Activated CD4-positive, alpha-beta T cell treated with anti-CD3 and anti-CD28 coated beads, Interleukin-2, amount 10 ng/mL, durations not matched to agents 24 days and 14 days (primary cell): Measurements from ENCODE around the gene TSNAXIP1. TPM values are rescaled to one million over a fixed set of nuclear protein-coding genes. Genes with fewer than 3 reads are reported as not detected.

ENCODE experiments used
- DNase-seq: peaks from one replicate; pipeline ENCODE4 v3.0.0; 2022
- H3K27ac Mint-ChIP-seq: one replicate; pipeline ENCODE4 v1.8.0; 2022; ENCODE audit warnings: mild to moderate bottlenecking, mixed read lengths
- H3K27me3 Mint-ChIP-seq: one replicate; pipeline ENCODE4 v1.8.0; 2022; ENCODE audit warnings: mixed read lengths
- H3K36me3 Mint-ChIP-seq: one replicate; pipeline ENCODE4 v1.8.0; 2022; ENCODE audit warnings: low read depth, mild to moderate bottlenecking, mixed read lengths
- H3K4me1 Mint-ChIP-seq: one replicate; pipeline ENCODE4 v1.8.0; 2021; ENCODE audit warnings: mixed read lengths
- H3K4me3 Mint-ChIP-seq: one replicate; pipeline ENCODE4 v1.8.0; 2022; ENCODE audit warnings: mild to moderate bottlenecking, moderate library complexity, mixed read lengths
- H3K9me3 Mint-ChIP-seq: one replicate; pipeline ENCODE4 v1.8.0; 2021; ENCODE audit warnings: mixed read lengths
- intact Hi-C: fragments of 100-400 bp; cut with micrococcal nuclease; formaldehyde crosslinking; loops from one replicate; pipeline ENCODE4 v1.15.1; 2023
- total RNA-seq: library from RNA; stranded (reverse); gene quantifications from 2 replicates; pipeline ENCODE4 v1.2.3, GENCODE V29; 2022

TSNAXIP1 gene
- total RNA-seq, 1 donor from 2014 or later, result 0.65 TPM

DNA sequence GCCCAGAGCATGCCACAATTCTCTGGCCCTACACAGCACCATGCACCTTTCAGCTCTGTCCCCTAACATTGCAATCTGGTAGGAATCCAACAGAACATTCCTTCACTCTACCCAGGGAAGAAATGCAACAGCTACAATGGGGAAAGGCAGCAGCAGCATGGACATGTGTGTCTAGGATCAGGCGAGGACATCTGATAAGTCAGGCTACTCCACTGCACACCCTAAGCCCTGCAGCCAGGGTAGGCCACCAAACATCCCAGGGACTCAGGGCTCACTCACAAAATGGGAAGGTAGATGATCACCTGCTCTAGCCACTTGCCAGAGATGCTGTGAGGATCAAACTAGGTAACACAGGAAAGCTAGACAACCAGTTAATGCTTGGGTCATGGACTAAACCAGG is 5.4 kb upstream of the TSNAXIP1 start:
- intact Hi-C loops, result loop anchor here (10.0 kb wide), 3 partner anchors 276 to 1044 kb away; partner anchors contain the start of genes AGRP, ATP6V0D1, RIPOR1 and TANGO6
- H3K36me3 Mint-ChIP-seq, result peaks cover 53% of the 10 kb centered on the region
- peaks cover 55% of the 10 kb centered on the region for H3K4me1 Mint-ChIP-seq
- no peaks in the 10 kb centered on the region for H3K27me3 Mint-ChIP-seq
- DNase-seq, result no peak
- H3K27ac Mint-ChIP-seq, result peak overlapping the region; percentile 78
- H3K9me3 Mint-ChIP-seq, result no peaks in the 10 kb centered on the region
- peak overlapping the region; percentile 58 for H3K4me3 Mint-ChIP-seq

DNA sequence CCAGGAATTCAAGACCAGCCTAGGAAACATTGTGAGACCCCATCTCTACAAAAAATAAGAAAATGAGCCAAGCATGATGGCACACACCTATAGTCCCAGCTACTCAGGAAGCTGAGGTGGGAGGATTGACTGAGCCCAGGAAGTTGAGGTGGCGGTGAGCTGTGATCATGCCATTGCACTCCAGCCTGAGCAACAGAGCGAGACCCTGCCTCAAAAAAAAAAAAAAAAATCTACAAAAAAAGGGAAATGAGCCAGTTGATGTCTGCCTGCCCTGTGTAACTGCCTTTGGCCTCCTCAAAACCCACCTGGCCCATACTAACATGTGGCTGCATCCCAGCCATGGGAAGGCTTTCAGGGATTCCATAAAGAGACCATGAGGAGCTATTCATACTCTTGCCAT is 4.8 kb upstream of the TSNAXIP1 start:
- intact Hi-C loops, result loop anchor here (10.0 kb wide), 3 partner anchors 277 to 1043 kb away; partner anchors contain the start of genes AGRP, ATP6V0D1, RIPOR1 and TANGO6
- no peaks in the 10 kb centered on the region for H3K27me3 Mint-ChIP-seq
- peaks cover 53% of the 10 kb centered on the region for H3K4me1 Mint-ChIP-seq
- H3K9me3 Mint-ChIP-seq, result no peaks in the 10 kb centered on the region
- peak; percentile 78 for DNase-seq
- H3K4me3 Mint-ChIP-seq, result peak overlapping the region; percentile 58
- H3K27ac Mint-ChIP-seq, result peak overlapping the region; percentile 78
- H3K36me3 Mint-ChIP-seq, result peaks cover 53% of the 10 kb centered on the region

DNA sequence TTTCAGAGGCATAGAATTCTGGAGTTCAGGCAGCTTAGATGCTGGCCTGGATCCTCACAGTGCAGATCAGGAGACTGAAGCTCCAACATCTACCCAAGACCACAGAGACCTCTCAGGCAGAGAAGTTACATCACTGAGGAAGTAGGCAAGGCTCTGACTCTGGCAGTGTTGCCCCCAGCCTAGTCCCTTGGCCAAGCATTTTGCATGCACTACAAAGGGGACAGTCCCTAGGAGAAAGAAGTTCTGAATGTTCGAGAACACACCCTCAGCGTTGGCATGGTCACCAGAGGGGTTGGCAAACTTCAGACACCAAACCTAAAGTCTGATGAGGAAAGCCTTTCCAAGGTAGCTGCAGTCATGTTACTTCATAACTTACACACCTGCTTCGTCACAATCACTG is 2.8 kb upstream of the TSNAXIP1 start:
- intact Hi-C loops, result loop anchor here (10.0 kb wide), 3 partner anchors 279 to 1041 kb away; partner anchors contain the start of genes AGRP, ATP6V0D1, RIPOR1 and TANGO6
- Mint-ChIP-seq H3K27me3 (no peaks in the 10 kb centered on the region), H3K27ac (no peak overlapping the region), H3K4me1 (peaks cover 55% of the 10 kb centered on the region), H3K4me3 (peak overlapping the region; percentile 97), H3K36me3 (peaks cover 47% of the 10 kb centered on the region), H3K9me3 (no peaks in the 10 kb centered on the region)
- DNase-seq, result no peak

DNA sequence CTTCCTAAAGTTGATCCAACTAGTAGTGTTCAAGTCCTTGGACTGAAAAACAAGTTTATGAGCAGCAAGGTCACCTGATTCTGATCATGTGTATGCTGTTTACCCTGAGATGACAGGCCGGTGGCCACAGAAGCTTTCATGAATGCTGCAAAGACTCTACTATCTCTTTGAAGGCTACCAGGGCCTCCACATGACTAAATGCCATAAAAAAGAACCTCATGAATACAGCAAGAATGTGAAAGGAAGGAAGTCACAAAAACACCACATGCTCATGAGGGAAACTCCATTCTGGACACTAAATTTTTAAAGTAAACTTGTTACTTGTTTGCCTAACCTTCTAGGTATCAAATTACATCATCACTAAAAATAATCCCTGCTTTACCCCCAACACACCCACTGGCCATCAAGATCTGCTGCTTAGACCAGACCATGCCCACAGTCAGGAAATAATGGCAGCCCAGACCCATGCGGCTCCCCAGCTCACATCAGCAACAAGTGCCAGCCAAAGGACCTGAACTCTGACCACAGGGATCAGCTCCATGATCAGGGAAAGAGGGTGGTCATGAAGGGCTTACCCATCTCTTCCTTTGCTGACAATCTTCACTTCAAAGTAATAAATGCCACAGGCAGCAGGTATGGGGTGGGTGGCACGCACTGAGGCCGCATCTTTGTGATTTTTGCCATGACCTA is 1.7 kb upstream of the TSNAXIP1 start:
- intact Hi-C loops, result loop anchor here (5.0 to 10.0 kb wide), 4 partner anchors 132 to 1040 kb away; partner anchors contain the start of genes AGRP, ATP6V0D1, PSMB10 and RIPOR1
- peak; percentile 66 for DNase-seq

DNA sequence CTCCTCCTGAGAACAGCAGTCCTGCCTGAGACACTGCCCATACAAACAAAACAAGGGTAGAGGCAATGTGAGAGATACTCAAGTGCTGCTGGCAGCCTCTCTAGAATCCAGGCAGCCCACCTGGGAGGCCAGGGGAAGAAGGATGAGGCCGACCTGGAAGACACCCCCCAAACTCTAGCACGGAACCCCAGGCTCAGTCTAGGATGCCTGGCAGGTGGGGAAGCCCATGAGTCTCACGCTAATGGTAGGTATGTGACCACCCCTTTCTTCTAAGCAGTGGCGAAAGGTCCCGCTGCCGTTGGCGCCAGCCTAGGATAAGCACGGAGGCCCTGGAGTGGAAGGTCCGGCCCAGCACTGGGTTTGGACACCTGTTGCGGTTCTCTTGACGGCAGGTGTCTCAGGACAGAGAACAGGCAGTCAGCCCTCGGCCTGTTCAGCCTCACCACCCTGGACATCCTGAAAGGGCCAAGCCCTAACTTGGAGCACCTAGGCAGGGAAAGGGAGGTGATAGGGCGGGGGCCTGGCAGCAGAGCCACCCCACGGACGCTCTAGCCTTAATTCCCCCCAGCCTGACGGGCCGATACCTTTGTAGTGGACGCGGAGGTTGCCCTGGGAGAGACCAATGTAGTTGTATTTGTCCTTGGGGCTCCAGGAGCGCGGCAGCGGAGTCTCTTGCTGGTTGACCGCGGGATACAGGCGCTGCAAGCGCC is 816 bp upstream of the TSNAXIP1 start:
- peak overlapping the region; percentile 97 for H3K4me3 Mint-ChIP-seq

More for the DNA sequence above, 1.7 kb upstream of the TSNAXIP1 start:
- Mint-ChIP-seq H3K27ac (peak overlapping the region; percentile 97), H3K9me3 (no peaks in the 10 kb centered on the region), H3K36me3 (peaks cover 42% of the 10 kb centered on the region), H3K27me3 (no peaks in the 10 kb centered on the region), H3K4me3 (peak overlapping the region; percentile 97), H3K4me1 (peaks cover 53% of the 10 kb centered on the region)

DNA sequence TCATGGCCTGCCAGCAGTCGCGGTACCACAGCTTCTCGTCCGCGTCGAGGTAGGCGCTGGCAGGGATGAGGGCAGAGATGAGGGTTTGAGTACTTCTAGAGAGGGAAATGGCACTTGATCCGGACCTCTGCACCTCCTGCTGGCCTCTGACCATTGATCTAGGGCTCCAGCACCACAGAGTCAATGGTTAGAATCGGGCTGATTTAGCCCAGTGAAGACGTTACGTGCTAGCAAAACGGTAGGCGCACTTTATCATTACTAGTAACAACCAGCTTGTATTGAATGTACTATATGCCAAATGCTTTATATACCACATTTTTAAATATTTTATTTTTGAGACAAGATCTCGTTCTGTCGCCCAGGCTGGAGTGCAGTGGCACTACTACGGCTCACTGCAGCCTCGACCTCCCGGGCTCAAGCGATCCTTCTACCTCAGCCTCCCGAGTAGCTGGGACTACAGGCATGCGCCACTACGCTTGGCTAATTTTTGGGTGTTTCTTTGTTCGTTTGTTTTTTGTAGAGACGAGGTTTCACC is 526 bp downstream of the TSNAXIP1 start:
- H3K36me3 Mint-ChIP-seq, result peaks cover 23% of the 10 kb centered on the region
- intact Hi-C loops, result loop anchor here (5.0 to 10.0 kb wide), 4 partner anchors 130 to 1038 kb away; partner anchors contain the start of genes AGRP, ATP6V0D1, PSMB10 and RIPOR1
- H3K9me3 Mint-ChIP-seq, result no peaks in the 10 kb centered on the region
- peak overlapping the region; percentile 97 for H3K4me3 Mint-ChIP-seq
- DNase-seq, result no peak
- peaks cover 31% of the 10 kb centered on the region for H3K4me1 Mint-ChIP-seq
- H3K27me3 Mint-ChIP-seq, result peaks cover 2% of the 10 kb centered on the region
- peak overlapping the region; percentile 97 for H3K27ac Mint-ChIP-seq

More for the DNA sequence above, 816 bp upstream of the TSNAXIP1 start:
- intact Hi-C loops, result loop anchor here (1.0 to 10.0 kb wide), 12 partner anchors 27 to 1039 kb away; partner anchors contain the start of genes ACD, AGRP, ATP6V0D1 and CTCF
- Mint-ChIP-seq H3K9me3 (no peaks in the 10 kb centered on the region), H3K4me1 (peaks cover 44% of the 10 kb centered on the region), H3K36me3 (peaks cover 36% of the 10 kb centered on the region), H3K27ac (peak overlapping the region; percentile 97), H3K27me3 (no peaks in the 10 kb centered on the region)
- no peak for DNase-seq

DNA sequence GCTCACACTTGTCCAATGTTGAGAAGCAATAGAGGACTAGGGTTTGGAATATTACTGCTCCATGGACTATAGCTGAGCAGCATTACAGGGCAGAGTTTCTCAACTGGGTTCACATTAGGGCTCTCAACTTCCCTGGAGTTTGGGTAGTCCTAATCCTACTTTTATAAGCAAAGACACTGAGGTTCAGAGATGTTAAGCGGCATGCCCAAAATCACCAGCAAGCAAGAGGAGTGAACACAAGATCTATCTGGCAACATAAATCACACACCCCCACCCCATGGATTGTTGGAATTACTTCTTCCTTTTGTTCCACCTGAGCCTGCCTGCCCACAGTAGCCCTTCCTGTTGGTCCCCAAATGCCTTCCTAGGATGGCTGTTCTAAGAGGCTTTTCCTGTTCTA is 5.2 kb downstream of the TSNAXIP1 start:
- DNase-seq, result no peak
- H3K4me3 Mint-ChIP-seq, result no peak overlapping the region
- intact Hi-C loops, result no loop called here
- H3K27me3 Mint-ChIP-seq, result peaks cover 2% of the 10 kb centered on the region
- H3K27ac Mint-ChIP-seq, result no peak overlapping the region
- no peaks in the 10 kb centered on the region for H3K36me3 Mint-ChIP-seq
- peaks cover 11% of the 10 kb centered on the region for H3K4me1 Mint-ChIP-seq
- H3K9me3 Mint-ChIP-seq, result no peaks in the 10 kb centered on the region

DNA sequence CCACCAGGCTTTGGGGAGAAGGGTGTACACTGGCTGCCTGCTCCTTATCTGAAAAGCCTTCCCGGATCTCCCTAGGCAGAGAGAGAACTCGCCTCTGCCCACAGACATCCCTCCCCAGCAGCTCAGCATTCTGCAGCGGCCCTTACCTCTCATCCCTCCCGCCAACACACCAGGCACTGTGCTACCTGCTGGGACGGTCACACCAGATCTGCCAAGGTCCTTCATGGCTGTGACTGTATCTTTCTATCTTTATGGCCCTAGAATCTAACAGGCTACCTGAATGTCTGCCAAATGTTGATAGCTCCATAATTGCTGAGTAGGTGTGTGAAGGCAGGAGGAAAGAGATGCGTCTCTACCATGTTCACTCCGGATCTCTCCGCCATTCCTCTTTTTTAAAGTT is 7.9 kb downstream of the TSNAXIP1 start:
- Mint-ChIP-seq H3K27ac (no peak overlapping the region), H3K4me1 (peaks cover 5% of the 10 kb centered on the region), H3K27me3 (peaks cover 2% of the 10 kb centered on the region), H3K4me3 (no peak overlapping the region), H3K36me3 (no peaks in the 10 kb centered on the region), H3K9me3 (no peaks in the 10 kb centered on the region)
- intact Hi-C loops, result no loop called here
- DNase-seq, result no peak

DNA sequence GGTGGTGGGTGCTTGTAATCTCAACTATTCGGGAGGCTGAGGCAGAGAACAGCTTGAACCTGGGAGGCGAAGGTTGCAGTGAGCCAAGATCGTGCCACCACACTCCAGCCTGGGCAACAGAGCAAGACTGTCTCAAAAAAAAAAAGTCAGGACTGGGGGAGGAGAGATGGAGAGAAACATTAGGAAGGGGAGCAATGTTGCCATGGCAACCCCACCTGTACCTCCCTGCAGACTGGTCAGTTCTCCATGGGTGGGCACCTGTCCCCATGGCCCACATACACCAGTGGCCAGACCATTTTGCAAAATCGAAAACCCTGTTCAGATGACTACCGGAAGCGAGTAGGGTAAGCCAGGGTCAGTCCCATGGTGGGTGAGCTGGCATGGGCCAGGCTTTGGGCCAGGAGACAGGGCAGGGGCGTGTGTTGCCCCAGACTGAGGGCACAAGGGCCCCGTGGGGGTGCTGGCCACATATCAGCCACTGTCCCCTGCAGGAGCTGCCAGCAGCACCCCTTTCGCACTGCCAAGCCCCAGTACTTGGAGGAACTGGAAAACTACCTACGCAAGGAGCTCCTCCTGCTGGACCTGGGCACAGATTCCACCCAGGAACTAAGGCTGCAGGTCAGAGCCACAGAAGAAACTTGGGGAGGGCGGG is 14.0 kb downstream of the TSNAXIP1 start:
- peaks cover 5% of the 10 kb centered on the region for H3K4me1 Mint-ChIP-seq
- no peak for DNase-seq
- no peaks in the 10 kb centered on the region for H3K9me3 Mint-ChIP-seq
- H3K27me3 Mint-ChIP-seq, result no peaks in the 10 kb centered on the region
- H3K4me3 Mint-ChIP-seq, result no peak overlapping the region
- H3K27ac Mint-ChIP-seq, result no peak overlapping the region
- intact Hi-C loops, result no loop called here
- no peaks in the 10 kb centered on the region for H3K36me3 Mint-ChIP-seq

DNA sequence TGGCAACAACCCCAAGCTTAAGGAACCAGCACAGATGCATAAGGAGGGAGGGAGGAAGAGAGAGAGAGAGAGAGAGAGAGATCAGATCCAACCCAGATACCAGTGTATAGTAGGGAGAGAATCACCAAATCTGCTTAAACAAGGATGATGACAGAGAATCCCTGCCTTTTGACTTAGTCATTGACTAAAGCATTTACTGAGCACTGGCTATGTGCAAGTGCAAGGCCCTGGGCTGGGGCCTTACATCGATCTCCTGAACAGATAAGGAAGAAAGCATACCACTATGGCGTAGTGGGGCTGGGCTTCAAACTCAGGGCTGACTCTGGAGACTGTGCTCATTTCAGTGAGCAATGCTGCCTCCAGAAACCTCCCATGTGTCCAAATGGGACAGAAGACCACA is 15.8 kb downstream of the TSNAXIP1 start:
- H3K27me3 Mint-ChIP-seq, result no peaks in the 10 kb centered on the region
- peaks cover 5% of the 10 kb centered on the region for H3K36me3 Mint-ChIP-seq
- no peak overlapping the region for H3K4me3 Mint-ChIP-seq
- DNase-seq, result no peak
- intact Hi-C loops, result no loop called here
- H3K9me3 Mint-ChIP-seq, result no peaks in the 10 kb centered on the region
- H3K27ac Mint-ChIP-seq, result no peak overlapping the region
- no peaks in the 10 kb centered on the region for H3K4me1 Mint-ChIP-seq

DNA sequence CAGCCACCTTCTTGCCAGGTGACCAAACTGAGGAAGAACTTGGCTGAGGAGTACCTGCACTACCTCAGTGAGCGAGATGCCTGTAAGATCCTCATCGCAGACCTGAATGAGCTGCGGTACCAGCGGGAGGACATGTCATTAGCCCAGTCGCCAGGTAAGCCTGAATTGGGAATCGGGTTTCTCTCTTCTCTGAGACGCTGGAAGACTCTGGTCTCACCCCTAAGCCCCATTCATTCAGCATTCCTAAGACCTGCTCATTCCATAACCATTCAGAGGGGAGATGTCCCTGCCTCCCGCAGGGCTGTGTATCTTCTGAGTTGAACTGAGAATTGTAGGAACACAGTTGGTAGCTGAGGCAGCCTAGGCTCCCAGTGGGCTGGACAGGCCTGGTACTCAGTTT is 18.4 kb downstream of the TSNAXIP1 start:
- no peak overlapping the region for H3K27ac Mint-ChIP-seq
- H3K36me3 Mint-ChIP-seq, result peaks cover 9% of the 10 kb centered on the region
- intact Hi-C loops, result no loop called here
- no peaks in the 10 kb centered on the region for H3K27me3 Mint-ChIP-seq
- H3K9me3 Mint-ChIP-seq, result no peaks in the 10 kb centered on the region
- H3K4me1 Mint-ChIP-seq, result no peaks in the 10 kb centered on the region
- no peak for DNase-seq
- H3K4me3 Mint-ChIP-seq, result no peak overlapping the region

DNA sequence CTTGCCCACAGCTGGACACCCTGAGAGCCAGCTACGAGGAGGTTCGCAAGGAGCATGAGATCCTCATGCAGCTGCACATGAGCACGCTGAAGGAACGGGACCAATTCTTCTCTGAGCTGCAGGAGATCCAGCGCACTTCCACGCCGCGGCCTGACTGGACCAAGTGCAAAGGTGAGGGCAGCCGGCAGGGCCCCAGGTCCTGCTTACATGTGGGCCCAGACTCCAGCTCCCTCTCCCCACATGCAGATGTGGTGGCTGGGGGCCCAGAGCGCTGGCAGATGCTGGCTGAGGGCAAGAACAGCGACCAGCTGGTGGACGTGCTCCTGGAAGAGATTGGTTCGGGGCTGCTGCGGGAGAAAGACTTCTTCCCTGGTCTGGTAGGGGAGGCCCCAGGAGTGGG is 19.2 kb downstream of the TSNAXIP1 start:
- H3K27ac Mint-ChIP-seq, result no peak overlapping the region

DNA sequence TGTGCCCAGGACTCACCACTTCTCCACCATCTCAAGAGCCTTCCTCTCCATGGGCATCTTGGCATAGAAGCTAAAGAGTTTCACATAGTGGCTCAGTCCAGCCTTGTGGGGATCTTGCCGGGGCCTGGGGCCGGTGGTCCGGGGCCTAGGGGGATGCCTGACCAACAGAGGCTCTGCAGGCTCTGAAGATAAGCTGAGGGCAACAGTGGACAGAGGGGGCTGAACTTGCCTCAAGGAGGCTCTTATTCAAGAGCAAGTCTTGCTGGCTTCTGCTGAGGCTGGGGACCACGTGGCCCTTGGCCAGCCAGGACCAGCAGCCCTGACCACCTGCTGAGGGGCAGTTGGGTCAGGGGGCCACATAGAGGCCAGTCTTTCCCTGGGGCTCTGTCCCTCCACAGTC is 22.0 kb downstream of the TSNAXIP1 start:
- DNase-seq, result peak; percentile 54
- no peaks in the 10 kb centered on the region for H3K9me3 Mint-ChIP-seq
- peaks cover 13% of the 10 kb centered on the region for H3K36me3 Mint-ChIP-seq
- intact Hi-C loops, result no loop called here
- no peak overlapping the region for H3K4me3 Mint-ChIP-seq
- peaks cover 8% of the 10 kb centered on the region for H3K4me1 Mint-ChIP-seq
- no peak overlapping the region for H3K27ac Mint-ChIP-seq
- no peaks in the 10 kb centered on the region for H3K27me3 Mint-ChIP-seq

More for the DNA sequence above, 19.2 kb downstream of the TSNAXIP1 start:
- peaks cover 12% of the 10 kb centered on the region for H3K36me3 Mint-ChIP-seq
- H3K9me3 Mint-ChIP-seq, result no peaks in the 10 kb centered on the region
- no peaks in the 10 kb centered on the region for H3K4me1 Mint-ChIP-seq
- intact Hi-C loops, result no loop called here
- no peak for DNase-seq
- H3K27me3 Mint-ChIP-seq, result no peaks in the 10 kb centered on the region
- H3K4me3 Mint-ChIP-seq, result no peak overlapping the region
